Vagina (tissue), 2 donors: Measurements from ENCODE around the gene DENND4B.

ENCODE experiments used
- CTCF ChIP-seq, 3 experiments: fragments of 450-650 bp in 2 of 3; fragments of 200-600 bp in 1 of 3; sonication (generic) in 1 of 3; IDR thresholded peaks; one replicate each; pipeline ENCODE4 v1.5.1; 2017 to 2019; ENCODE audit warnings: antibody characterized with exemption in 3 of 3, mild to moderate bottlenecking in 2 of 3, moderate library complexity in 2 of 3
- POLR2A ChIP-seq, 2 donors: fragments of 450-650 bp; IDR thresholded peaks; one replicate each; pipeline ENCODE4 v1.6.1; 2017; ENCODE audit warnings: antibody characterized with exemption in 2 of 2, mild to moderate bottlenecking in 2 of 2, moderate library complexity in 2 of 2
- POLR2AphosphoS5 ChIP-seq, 2 donors: sonication (generic); formaldehyde crosslinking; IDR thresholded peaks; one replicate each; pipeline ENCODE4 v1.9.0; 2017; ENCODE audit warnings: antibody characterized with exemption in 2 of 2, mild to moderate bottlenecking in 2 of 2, low read depth in 1 of 2; ENCODE audit not compliant: insufficient read depth in 1 of 2

DNA sequence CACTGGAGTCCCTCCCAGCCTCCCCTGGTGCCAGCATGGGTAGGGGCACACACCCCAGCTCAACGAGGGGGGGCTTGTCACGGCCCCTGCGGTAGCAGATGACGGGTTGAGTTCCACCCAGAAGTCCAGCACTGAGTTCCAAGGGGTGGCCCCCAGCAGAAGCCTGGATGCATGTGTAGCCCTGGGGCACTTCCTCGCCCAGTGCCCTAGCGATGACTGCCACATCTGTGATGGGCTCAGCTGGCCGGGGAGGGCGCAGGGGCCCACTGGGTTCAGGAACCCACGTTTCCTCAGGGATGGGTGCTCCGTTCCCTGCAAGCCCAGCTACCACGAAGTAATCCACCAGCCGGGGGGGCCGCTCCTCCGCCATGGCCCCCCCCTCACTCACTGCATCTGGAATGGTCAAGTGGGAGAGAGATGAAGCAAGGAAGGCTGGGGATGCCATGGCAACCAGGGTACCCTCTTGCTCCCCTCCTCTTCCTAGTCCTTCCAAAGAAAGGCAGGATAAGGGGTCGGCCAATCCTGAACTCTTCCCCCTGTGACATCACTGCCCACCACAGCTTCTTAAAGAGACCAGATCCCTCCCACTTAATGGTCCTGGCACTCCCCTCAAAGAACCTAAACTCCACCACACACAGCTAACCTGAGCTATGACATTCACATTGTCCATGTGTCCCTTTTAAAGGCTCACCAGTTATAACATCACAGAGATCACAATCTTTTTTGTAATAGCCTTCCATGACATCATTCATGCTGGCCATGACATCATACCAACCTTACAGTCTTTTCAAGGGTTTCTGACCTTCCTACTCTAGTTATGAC lies 2.3 kb downstream of the DENND4B start:
- TF ChIP-seq POLR2A (IDR thresholded peaks at IDR 0.05) (no peak), CTCF (IDR thresholded peaks at IDR 0.05) (no peak), POLR2AphosphoS5 (IDR thresholded peaks at IDR 0.05; ENCODE audit: insufficient read depth in 1 of 2, low read depth in 1 of 2) (no peak)
